GM10266 (cell line): ENCODE data around the gene NRCAM.
A peak's percentile ranks its signal among the peaks of the same experiment; 100 is the strongest.

Experiments used
- DNase-seq: peaks from one replicate; pipeline ENCODE4 v3.0.0; 2012; ENCODE audit errors: extremely low spot score
- TF ChIP-seq, protein P1 (sequence below): IDR thresholded peaks from 2 replicates; pipeline ENCODE4 v1.5.1; 2012; ENCODE audit warnings: mild to moderate bottlenecking, low read depth; ENCODE audit not compliant: control insufficient read depth, insufficient read depth; ENCODE audit errors: missing control alignments

NRCAM gene

DNA sequence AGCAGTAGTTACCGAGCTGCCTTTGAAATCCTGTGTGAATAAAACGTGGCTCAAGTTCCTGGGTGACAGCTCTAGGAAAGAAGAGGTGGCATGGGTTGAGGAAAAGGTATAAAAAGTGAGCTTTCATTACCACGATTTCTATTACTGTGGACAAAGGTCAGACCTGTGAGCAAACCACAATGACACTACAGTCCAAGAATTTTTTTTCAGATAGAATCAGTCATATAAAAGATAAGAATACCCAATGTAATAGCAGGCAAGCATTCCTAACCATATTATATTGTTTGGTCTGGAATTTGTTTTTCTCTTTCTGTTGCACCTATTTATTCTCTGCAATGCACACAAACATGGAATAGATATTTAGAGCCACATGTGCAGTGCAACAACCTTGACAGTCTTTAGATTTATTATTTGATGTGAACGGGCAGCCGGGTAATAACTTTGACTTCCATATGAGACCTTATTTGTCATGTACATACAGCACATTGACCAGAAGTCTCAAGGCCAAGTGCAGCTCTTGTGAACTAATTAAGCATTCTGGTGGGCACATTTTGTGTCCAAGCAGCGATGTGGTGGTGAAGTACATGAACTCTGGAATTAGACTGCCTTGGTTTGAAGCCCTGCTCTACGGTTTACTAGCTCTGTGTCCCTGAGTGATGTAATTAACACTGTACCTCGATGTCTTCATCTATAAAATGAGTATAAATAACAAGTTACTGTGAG is 156.8 kb downstream of the NRCAM start:
- DNase-seq, result no peak
- TF ChIP-seq, protein P1, sequence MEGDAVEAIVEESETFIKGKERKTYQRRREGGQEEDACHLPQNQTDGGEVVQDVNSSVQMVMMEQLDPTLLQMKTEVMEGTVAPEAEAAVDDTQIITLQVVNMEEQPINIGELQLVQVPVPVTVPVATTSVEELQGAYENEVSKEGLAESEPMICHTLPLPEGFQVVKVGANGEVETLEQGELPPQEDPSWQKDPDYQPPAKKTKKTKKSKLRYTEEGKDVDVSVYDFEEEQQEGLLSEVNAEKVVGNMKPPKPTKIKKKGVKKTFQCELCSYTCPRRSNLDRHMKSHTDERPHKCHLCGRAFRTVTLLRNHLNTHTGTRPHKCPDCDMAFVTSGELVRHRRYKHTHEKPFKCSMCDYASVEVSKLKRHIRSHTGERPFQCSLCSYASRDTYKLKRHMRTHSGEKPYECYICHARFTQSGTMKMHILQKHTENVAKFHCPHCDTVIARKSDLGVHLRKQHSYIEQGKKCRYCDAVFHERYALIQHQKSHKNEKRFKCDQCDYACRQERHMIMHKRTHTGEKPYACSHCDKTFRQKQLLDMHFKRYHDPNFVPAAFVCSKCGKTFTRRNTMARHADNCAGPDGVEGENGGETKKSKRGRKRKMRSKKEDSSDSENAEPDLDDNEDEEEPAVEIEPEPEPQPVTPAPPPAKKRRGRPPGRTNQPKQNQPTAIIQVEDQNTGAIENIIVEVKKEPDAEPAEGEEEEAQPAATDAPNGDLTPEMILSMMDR, result no peak

DNA sequence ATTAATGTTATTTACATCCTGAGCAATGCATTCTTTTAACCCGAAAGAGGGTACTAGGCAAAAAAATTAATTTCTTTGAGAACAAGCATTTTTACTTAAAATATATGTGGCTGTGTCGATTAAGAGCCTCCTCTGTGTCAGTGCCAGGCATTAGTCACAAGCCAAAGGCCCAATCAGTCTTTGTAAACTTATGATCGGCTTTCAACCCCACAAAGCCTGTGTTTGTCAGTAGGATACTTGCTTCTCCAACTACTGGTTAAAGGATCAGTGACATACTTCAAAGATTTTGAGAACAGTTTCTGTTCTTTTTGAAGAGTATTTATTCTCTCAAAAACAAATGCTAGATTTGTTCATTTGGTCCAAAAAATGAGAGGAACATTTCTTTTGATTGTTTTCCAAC is 159.3 kb downstream of the NRCAM start:
- TF ChIP-seq, protein P1, result no peak
- DNase-seq, result no peak

DNA sequence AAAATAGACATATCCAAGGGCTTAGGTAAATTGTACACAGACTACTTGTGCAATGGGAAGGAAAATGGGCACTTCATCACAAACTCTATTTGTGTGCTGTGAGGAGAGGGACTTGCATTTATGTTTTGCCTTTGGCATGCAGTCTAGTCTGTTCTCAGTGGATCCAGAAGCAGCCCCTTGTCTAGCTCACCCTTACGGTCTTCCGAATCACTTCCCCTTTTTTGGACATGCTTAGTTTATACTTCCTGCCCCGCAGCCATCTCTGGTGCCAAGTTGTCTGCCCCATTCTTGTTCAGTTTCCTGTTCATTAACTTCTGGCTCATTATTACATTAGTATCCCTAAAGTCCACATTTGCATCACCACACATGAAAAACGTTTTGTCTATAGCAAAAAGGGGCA is 161.6 kb downstream of the NRCAM start:
- TF ChIP-seq, protein P1, result no peak
- peak; percentile 37 for DNase-seq

DNA sequence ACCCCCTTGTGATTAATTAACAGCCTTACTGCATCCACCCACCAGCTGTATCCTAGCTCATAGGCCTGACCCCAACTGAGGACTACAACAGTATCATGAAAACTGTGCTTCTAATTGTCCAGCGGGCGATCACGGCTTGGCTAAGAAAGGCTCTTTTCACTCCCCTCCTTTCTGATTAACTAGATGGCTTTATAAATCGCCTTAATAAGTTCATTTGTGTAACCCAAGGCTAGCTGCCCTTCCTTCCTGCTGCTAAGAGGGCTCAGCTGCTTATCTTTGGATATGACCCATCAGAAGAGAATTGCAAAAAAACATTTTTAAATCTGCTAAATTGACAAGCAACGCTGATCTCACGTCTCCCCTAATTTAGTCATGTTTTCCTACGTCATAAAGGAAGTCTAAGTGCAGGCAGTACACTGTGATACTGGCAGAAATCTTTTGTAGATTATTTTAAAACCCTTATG is 163.1 kb downstream of the NRCAM start:
- no peak for DNase-seq
- TF ChIP-seq, protein P1, result no peak

DNA sequence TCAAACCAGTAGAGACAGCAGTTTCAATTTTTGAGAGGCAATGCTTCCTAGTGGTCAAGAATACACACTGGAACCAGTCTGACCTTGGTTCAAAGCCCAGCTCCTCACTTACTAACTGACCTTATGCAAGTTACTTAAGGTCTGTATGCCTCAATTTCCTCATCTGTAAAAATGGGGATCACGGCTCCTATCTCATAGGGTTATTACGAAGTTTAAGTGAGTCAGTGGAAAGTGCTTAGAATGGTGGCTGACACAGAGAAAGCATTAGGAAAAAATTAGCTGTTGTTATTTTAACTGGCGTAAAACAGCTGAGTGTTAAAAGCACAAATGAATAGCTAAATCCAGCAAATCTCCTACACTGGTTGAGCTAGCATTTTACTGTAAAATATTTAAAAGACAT is 163.7 kb downstream of the NRCAM start:
- no peak for DNase-seq

DNA sequence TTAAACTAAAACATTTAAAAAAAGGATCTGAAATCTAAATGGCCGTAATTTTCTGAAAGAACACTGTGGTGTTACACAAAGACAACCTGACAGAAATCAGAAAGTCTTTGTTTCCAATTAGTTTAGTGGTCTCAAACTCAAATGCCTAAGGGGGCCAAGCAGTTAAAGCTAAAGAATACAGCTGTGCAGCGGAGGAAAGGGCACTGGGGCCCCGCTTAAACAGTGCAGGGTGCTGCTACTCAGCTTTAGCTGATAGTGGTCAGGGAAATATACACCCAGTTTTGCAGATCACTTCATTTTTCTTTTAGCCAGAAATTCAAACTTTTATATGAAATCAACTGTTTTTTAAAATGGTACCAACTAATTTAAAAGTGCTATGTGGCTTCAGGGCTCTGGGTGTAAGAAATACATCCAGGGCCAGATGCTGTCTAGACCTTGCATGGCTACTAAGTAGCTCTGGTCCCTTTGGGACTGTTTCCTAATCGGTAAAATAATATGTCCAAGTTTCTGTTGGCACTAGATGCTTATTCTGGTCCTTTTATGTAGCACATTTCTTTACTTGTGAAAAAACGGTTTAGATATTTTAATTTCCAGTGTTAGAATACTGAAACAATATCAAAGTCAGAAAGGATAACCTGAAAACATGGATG is 164.3 kb downstream of the NRCAM start:
- DNase-seq, result no peak
- TF ChIP-seq, protein P1, result no peak

More for the DNA sequence above, 163.7 kb downstream of the NRCAM start:
- TF ChIP-seq, protein P1, result no peak

DNA sequence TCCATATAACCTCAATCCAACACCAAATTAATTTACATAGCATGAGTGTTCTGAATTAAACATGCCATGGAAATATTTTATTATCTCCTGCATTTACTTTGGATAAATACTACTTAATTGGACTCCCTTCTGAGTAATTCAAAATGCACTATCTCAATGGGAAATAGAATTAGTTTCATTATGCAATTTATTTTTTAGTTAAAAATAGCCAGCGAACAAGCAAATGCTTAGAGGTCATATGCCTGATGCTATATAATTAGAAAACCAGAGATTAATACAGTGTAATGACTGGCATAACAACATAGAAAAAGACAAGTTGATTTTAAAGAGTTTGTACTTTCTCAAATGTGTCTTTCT is 165.1 kb downstream of the NRCAM start:
- TF ChIP-seq, protein P1, result no peak
- no peak for DNase-seq
